ENCODE results near the gene POU6F2. TPM values are rescaled to one million over a fixed set of nuclear protein-coding genes. Genes with fewer than 3 reads are reported as not detected.

The POU6F2 gene
- total RNA-seq, 4 donors from 2014 or later = not detected

DNA sequence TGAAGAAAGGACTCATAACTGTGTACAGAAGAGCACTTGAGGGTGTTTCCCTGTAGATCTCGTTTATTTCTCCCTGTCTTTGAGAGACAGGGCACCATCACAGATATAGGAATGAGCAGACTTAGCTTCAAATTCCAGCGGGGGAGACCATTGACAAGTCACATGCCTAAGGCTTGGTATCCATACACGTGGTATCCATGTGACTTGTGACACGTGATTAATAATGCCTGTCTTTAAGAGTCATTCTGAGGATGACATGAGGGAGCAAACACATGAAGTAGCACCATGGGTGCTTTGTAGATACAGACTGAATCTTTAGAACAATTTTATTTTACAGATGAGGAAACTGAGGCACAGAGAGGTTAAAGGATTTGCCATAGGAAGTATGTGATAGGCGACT, 292.3 kb downstream of the POU6F2 start:
- H3K9me3 ChIP-seq = no peaks in the 10 kb centered on the region
- WGBS = 75% methylated on average over 5 of the region's 5 CpGs
- H3K4me1 ChIP-seq = peaks cover 0 to 7% (median 2%) of the 10 kb centered on the region in 4 donors
- no peak overlapping the region for H3K4me3 ChIP-seq
- intact Hi-C loops (cut with DNase I) = no loop called here
- TF ChIP-seq CTCF (IDR thresholded peaks at IDR 0.05) (no peak), POLR2A (IDR thresholded peaks at IDR 0.05; ENCODE audit: low read depth) (no peak), EP300 (IDR thresholded peaks at IDR 0.05) (no peak), POLR2AphosphoS5 (IDR thresholded peaks at IDR 0.05) (no peak)
- no peak for DNase-seq (ENCODE audit: extremely low spot score)
- no peak overlapping the region for H3K27ac ChIP-seq (replicated peaks in 1 of 4)
- peaks cover 0 to 9% (median 0%) of the 10 kb centered on the region in 4 donors for H3K27me3 ChIP-seq
- no peaks in the 10 kb centered on the region for H3K36me3 ChIP-seq

GRCh38 chr7:39271402-39271801, 293.7 kb downstream of the POU6F2 start:
- H3K4me1 ChIP-seq = peaks cover 0 to 7% (median 2%) of the 10 kb centered on the region in 4 donors
- peaks cover 0 to 9% (median 0%) of the 10 kb centered on the region in 4 donors for H3K27me3 ChIP-seq
- H3K36me3 ChIP-seq = no peaks in the 10 kb centered on the region
- intact Hi-C loops (cut with DNase I) = no loop called here
- H3K27ac ChIP-seq (replicated peaks in 1 of 4) = no peak overlapping the region
- no peak for DNase-seq (ENCODE audit: extremely low spot score)
- H3K9me3 ChIP-seq = no peaks in the 10 kb centered on the region
- no peak overlapping the region for H3K4me3 ChIP-seq
- TF ChIP-seq POLR2A (IDR thresholded peaks at IDR 0.05; ENCODE audit: low read depth) (no peak), POLR2AphosphoS5 (IDR thresholded peaks at IDR 0.05) (no peak), EP300 (IDR thresholded peaks at IDR 0.05) (no peak), CTCF (IDR thresholded peaks at IDR 0.05) (no peak)
- WGBS = 15% methylated on average over 9 of the region's 9 CpGs

- no peak for DNase-seq (ENCODE audit: extremely low spot score)
- peaks cover 0 to 7% (median 2%) of the 10 kb centered on the region in 4 donors for H3K4me1 ChIP-seq
- H3K27me3 ChIP-seq = peaks cover 0 to 9% (median 0%) of the 10 kb centered on the region in 4 donors
- 81% methylated on average over 1 of the region's 1 CpG for WGBS
- no peak for TF ChIP-seq CTCF (IDR thresholded peaks at IDR 0.05)
- TF ChIP-seq POLR2A (IDR thresholded peaks at IDR 0.05; ENCODE audit: low read depth) = no peak
- TF ChIP-seq EP300 (IDR thresholded peaks at IDR 0.05) = no peak
- TF ChIP-seq POLR2AphosphoS5 (IDR thresholded peaks at IDR 0.05) = no peak
- H3K9me3 ChIP-seq = no peaks in the 10 kb centered on the region
- no peak overlapping the region for H3K27ac ChIP-seq (replicated peaks in 1 of 4)
- H3K36me3 ChIP-seq = no peaks in the 10 kb centered on the region
- intact Hi-C loops (cut with DNase I) = no loop called here
- H3K4me3 ChIP-seq = no peak overlapping the region
These were observed 294.4 kb downstream of the POU6F2 start for GRCh38 chr7:39272111-39272510.

GRCh38 chr7:39272691-39273090, 295.0 kb downstream of the POU6F2 start:
- peaks cover 0 to 7% (median 2%) of the 10 kb centered on the region in 4 donors for H3K4me1 ChIP-seq
- intact Hi-C loops (cut with DNase I) = no loop called here
- H3K9me3 ChIP-seq = no peaks in the 10 kb centered on the region

More at GRCh38 chr7:39272691-39273090, 295.0 kb downstream of the POU6F2 start:
- Histone ChIP-seq H3K4me3 (no peak overlapping the region), H3K36me3 (no peaks in the 10 kb centered on the region), H3K27ac (replicated peaks in 1 of 4) (no peak overlapping the region), H3K27me3 (peaks cover 0 to 9% (median 0%) of the 10 kb centered on the region in 4 donors)
- DNase-seq (ENCODE audit: extremely low spot score) = no peak
- no peak for TF ChIP-seq POLR2AphosphoS5 (IDR thresholded peaks at IDR 0.05)
- no peak for TF ChIP-seq POLR2A (IDR thresholded peaks at IDR 0.05; ENCODE audit: low read depth)
- no peak for TF ChIP-seq EP300 (IDR thresholded peaks at IDR 0.05)
- no peak for TF ChIP-seq CTCF (IDR thresholded peaks at IDR 0.05)
